BJ (cell line): Measurements from ENCODE around the gene ADAM19. TPM values are rescaled to one million over a fixed set of nuclear protein-coding genes. Genes with fewer than 3 reads are reported as not detected.

Experiments used
- CTCF ChIA-PET: fragments of 350-600 bp; formaldehyde crosslinking; extraction: SDS; loops from one replicate; lab custom pipeline; 2021; ENCODE audit warnings: antibody characterized with exemption, inconsistent platforms; lab: Yijun Ruan, JAX
- POLR2A ChIA-PET: fragments of 300-600 bp; sonication (Branson Sonifier 250); formaldehyde crosslinking; extraction: SDS; loops from one replicate; lab custom pipeline; 2021; ENCODE audit warnings: antibody characterized with exemption; lab: Charles Lee
- DNase-seq: peaks from one replicate; pipeline ENCODE4 v3.0.0-alpha.2; 2011; ENCODE audit warnings: low read depth
- H3K27me3 ChIP-seq: 2 replicates; pipeline ENCODE4 v1.6.0; 2011; ENCODE audit warnings: low read length; ENCODE audit not compliant: control insufficient read depth, insufficient read depth
- H3K36me3 ChIP-seq: 2 replicates; pipeline ENCODE4 v1.5.1; 2011; ENCODE audit warnings: low read length; ENCODE audit not compliant: control insufficient read depth, insufficient read depth
- H3K4me3 ChIP-seq: 2 replicates; pipeline ENCODE4 v1.5.1; 2011; ENCODE audit warnings: low read depth, mild to moderate bottlenecking, control low read depth, low read length
- polyA plus RNA-seq: library from polyadenylated mRNA; depleted of rRNA; stranded (reverse); fragments of >200 nt; gene quantifications from 2 replicates; pipeline ENCODE4 v1.2.3, GENCODE V29; 2011
- TF ChIP-seq, protein P1 (sequence below): IDR thresholded peaks from 2 replicates; pipeline ENCODE4 v1.5.1; 2011; ENCODE audit warnings: low read depth, mild to moderate bottlenecking, control low read depth, inconsistent platforms, low read length, moderate library complexity; ENCODE audit not compliant: insufficient read depth

The ADAM19 gene
- polyA plus RNA-seq, 1 experiment: 68.3 TPM

DNA sequence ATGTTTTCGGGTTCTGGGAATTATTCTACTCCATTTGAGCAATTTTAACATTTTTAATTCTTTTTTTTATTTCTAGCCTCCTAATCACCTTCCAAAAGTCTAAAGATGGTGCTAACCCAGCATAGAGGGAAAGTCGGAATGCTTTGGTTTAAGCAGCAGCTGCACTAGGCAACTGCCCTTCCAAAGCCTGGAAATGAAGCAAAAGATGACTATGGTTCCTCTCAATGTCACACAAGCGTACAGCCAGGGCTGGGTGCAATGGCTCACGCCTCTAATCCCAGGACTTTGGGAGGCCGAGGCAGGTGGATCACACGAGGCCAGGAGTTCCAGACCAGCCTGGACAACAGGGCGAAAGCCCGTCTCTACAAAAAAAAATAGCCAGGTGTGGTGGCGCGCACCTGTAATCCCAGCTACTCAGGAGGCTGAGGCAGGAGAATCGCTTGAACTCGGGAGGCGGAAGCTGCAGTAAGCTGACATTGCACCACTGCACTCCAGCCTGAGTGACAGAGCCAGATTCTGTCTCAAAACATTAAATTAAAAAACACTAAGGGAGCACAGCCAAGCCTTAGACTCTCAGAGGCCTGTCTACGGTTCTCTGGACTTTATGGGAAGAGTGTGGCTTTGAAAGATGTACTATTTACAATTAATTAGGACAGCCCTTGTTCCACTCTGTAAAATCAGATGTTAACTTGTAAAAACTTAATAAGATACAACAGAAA is 33.1 kb downstream of the ADAM19 start:
- no peaks in the 10 kb centered on the region for H3K27me3 ChIP-seq
- peaks cover 1% of the 10 kb centered on the region for H3K36me3 ChIP-seq
- TF ChIP-seq, protein P1, sequence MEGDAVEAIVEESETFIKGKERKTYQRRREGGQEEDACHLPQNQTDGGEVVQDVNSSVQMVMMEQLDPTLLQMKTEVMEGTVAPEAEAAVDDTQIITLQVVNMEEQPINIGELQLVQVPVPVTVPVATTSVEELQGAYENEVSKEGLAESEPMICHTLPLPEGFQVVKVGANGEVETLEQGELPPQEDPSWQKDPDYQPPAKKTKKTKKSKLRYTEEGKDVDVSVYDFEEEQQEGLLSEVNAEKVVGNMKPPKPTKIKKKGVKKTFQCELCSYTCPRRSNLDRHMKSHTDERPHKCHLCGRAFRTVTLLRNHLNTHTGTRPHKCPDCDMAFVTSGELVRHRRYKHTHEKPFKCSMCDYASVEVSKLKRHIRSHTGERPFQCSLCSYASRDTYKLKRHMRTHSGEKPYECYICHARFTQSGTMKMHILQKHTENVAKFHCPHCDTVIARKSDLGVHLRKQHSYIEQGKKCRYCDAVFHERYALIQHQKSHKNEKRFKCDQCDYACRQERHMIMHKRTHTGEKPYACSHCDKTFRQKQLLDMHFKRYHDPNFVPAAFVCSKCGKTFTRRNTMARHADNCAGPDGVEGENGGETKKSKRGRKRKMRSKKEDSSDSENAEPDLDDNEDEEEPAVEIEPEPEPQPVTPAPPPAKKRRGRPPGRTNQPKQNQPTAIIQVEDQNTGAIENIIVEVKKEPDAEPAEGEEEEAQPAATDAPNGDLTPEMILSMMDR: no peak
- CTCF ChIA-PET: interaction anchor here (0.7 kb wide), 1 partner anchor 51 kb away, joined by 3 read pairs; no protein-coding TSS in a partner anchor
- no peak overlapping the region for H3K4me3 ChIP-seq
- no peak for DNase-seq
- POLR2A ChIA-PET: no interaction called here

- ChIA-PET POLR2A (no interaction called here), CTCF (interaction anchor here (1.1 to 1.3 kb wide), 2 partner anchors 12 to 25 kb away, joined by 3 to 4 read pairs; no protein-coding TSS in a partner anchor)
- TF ChIP-seq, protein P1: no peak
- DNase-seq: no peak
- H3K4me3 ChIP-seq: no peak overlapping the region
- peaks cover 3% of the 10 kb centered on the region for H3K36me3 ChIP-seq
- H3K27me3 ChIP-seq: no peaks in the 10 kb centered on the region
Observed at GRCh38 chr5:157541447-157542118, 34.0 kb downstream of the ADAM19 start.

- ChIA-PET POLR2A (no interaction called here), CTCF (interaction anchor here (1.1 to 1.3 kb wide), 3 partner anchors 11 to 178 kb away, joined by 3 to 4 read pairs (median 3); no protein-coding TSS in a partner anchor)
- no peak overlapping the region for H3K4me3 ChIP-seq
- H3K27me3 ChIP-seq: no peaks in the 10 kb centered on the region
- TF ChIP-seq, protein P1: no peak
- peaks cover 5% of the 10 kb centered on the region for H3K36me3 ChIP-seq
- DNase-seq: no peak
Observed at GRCh38 chr5:157540707-157541446, 34.7 kb downstream of the ADAM19 start.

DNA sequence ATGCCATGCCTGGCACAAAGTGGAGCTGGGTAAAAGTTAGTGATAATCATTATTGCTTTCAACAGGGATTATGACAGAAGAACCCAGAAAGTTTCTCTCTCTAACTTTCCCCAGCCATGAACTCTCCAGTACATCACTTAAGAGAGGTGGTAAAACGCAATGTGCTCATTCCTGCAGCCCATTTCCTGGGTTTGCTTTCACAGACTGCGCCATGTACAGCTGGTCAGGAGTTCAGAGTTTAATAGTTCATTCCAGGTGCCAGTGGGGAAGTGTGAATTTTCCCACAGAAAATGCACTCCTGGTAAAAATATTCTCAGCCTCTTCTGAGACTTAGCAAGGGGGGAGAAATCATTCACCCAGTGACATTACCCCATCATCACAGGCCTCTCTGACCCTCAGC is 35.5 kb downstream of the ADAM19 start:
- DNase-seq: no peak
- CTCF ChIA-PET: interaction anchor here (1.2 kb wide), 1 partner anchor 179 kb away, joined by 3 read pairs; no protein-coding TSS in a partner anchor

More for the DNA sequence above, 35.5 kb downstream of the ADAM19 start:
- POLR2A ChIA-PET: no interaction called here
- H3K36me3 ChIP-seq: peaks cover 6% of the 10 kb centered on the region
- H3K27me3 ChIP-seq: no peaks in the 10 kb centered on the region
- H3K4me3 ChIP-seq: no peak overlapping the region
- TF ChIP-seq, protein P1: no peak
